Esophagus muscularis mucosa (tissue), 4 donors: ENCODE measurements around the gene ZNF878. TPM values are rescaled to one million over a fixed set of nuclear protein-coding genes. Genes with fewer than 3 reads are reported as not detected.

Source experiments
- DNase-seq: peaks from one replicate; pipeline ENCODE4 v3.0.0-alpha.2; 2017; ENCODE audit errors: extremely low spot score
- H3K27ac ChIP-seq, 4 donors: fragments of 200-600 bp; sonication (generic); replicated peaks in 1 of 4; 1 replicate in 3 of 4; 2 replicates in 1 of 4; pipeline ENCODE4 v1.5.1; 2016 to 2019; ENCODE audit warnings: mild to moderate bottlenecking in 1 of 4
- H3K27me3 ChIP-seq, 4 donors: fragments of 200-600 bp; sonication (generic); one replicate each; pipeline versions ENCODE4 v1.5.1 to v1.6.0; 2016 to 2019
- H3K36me3 ChIP-seq, 4 donors: fragments of 200-600 bp; sonication (generic); one replicate each; pipeline ENCODE4 v1.5.1; 2016 to 2019
- H3K4me1 ChIP-seq, 4 donors: fragments of 200-600 bp; sonication (generic); one replicate each; pipeline ENCODE4 v1.5.1; 2016 to 2019
- H3K4me3 ChIP-seq, 4 donors: fragments of 200-600 bp; sonication (generic); 1 replicate in 2 of 4; 2 replicates in 2 of 4; pipeline ENCODE4 v1.5.1; 2016 to 2019; ENCODE audit warnings: mild to moderate bottlenecking in 4 of 4, moderate library complexity in 1 of 4
- H3K9me3 ChIP-seq, 4 donors: fragments of 200-600 bp; sonication (generic); 1 replicate in 3 of 4; 2 replicates in 1 of 4; pipeline ENCODE4 v1.5.1; 2016 to 2019
- EP300 ChIP-seq: sonication (generic); formaldehyde crosslinking; IDR thresholded peaks from one replicate; pipeline ENCODE4 v1.6.1; 2017; ENCODE audit warnings: antibody characterized with exemption
- POLR2A ChIP-seq: fragments of 450-650 bp; IDR thresholded peaks from one replicate; pipeline ENCODE4 v1.6.1; 2017; ENCODE audit warnings: antibody characterized with exemption, moderate library complexity, mild to moderate bottlenecking, low read depth
- POLR2AphosphoS5 ChIP-seq, 2 donors: sonication (generic); formaldehyde crosslinking; IDR thresholded peaks; one replicate each; pipeline ENCODE4 v1.6.1; 2017; ENCODE audit warnings: antibody characterized with exemption in 2 of 2
- WGBS: methylation state at CpG from one replicate; pipeline ENCODE4 v1.1.5; 2018; 5-methylcytosine and 5-hydroxymethylcytosine counted together
- intact Hi-C: fragments of 100-400 bp; cut with DNase I; formaldehyde crosslinking; loops from one replicate; pipeline ENCODE4 v1.15.1; 2023
- total RNA-seq, 4 donors: library from RNA; depleted of rRNA; stranded (reverse); fragments of >200 nt; gene quantifications; one replicate each; pipeline versions ENCODE4 v1.1.0 to v1.2.1, GENCODE V29; 2016
- TF ChIP-seq, protein P1 (sequence below), 3 experiments: fragments of 200-600 bp in 2 of 3; fragments of 450-650 bp in 1 of 3; sonication (generic) in 2 of 3; IDR thresholded peaks; one replicate each; pipeline ENCODE4 v1.5.1; 2017 to 2019; ENCODE audit warnings: antibody characterized with exemption in 3 of 3, mild to moderate bottlenecking in 2 of 3, moderate library complexity in 1 of 3

Gene ZNF878
- total RNA-seq, 4 donors from 2014 or later: 0.17 to 1.5 (median 0.43) TPM

DNA sequence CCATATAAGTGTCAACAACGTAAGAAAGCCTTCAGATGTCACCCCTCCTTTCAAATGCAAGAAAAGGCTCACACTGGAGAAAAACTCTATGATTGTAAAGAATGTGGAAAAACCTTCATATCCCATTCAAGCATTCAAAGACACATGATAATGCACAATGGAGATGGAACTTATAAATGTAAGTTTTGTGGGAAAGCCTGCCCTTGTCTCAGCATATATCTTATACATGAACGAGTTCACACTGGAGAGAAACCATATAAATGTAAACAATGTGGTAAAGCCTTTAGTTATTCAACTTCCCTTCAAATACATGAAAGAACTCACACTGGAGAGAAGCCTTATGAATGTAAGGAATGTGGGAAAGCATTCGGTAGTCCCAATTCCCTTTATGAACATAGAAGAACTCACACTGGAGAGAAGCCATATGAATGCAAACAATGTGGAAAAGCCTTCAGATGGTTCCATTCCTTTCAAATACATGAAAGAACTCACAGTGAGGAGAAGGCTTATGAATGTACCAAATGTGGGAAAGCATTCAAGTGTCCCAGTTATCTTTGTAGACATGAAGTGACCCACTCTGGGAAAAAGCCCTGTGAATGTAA lies 22.9 kb upstream of the ZNF878 start:
- WGBS: 86% methylated on average over 3 of the region's 3 CpGs
- TF ChIP-seq POLR2AphosphoS5 (IDR thresholded peaks at IDR 0.05) (no peak), POLR2A (no peak), EP300 (no peak)
- TF ChIP-seq, protein P1, sequence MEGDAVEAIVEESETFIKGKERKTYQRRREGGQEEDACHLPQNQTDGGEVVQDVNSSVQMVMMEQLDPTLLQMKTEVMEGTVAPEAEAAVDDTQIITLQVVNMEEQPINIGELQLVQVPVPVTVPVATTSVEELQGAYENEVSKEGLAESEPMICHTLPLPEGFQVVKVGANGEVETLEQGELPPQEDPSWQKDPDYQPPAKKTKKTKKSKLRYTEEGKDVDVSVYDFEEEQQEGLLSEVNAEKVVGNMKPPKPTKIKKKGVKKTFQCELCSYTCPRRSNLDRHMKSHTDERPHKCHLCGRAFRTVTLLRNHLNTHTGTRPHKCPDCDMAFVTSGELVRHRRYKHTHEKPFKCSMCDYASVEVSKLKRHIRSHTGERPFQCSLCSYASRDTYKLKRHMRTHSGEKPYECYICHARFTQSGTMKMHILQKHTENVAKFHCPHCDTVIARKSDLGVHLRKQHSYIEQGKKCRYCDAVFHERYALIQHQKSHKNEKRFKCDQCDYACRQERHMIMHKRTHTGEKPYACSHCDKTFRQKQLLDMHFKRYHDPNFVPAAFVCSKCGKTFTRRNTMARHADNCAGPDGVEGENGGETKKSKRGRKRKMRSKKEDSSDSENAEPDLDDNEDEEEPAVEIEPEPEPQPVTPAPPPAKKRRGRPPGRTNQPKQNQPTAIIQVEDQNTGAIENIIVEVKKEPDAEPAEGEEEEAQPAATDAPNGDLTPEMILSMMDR (IDR thresholded peaks at IDR 0.05): no peak
- peaks cover 37 to 100% (median 94%) of the 10 kb centered on the region in 4 donors for H3K9me3 ChIP-seq
- no peaks in the 10 kb centered on the region for H3K27me3 ChIP-seq
- H3K27ac ChIP-seq: no peak overlapping the region
- no peak for DNase-seq
- H3K4me3 ChIP-seq: no peak overlapping the region
- intact Hi-C loops: no loop called here
- no peaks in the 10 kb centered on the region for H3K4me1 ChIP-seq
- H3K36me3 ChIP-seq: peaks cover 48 to 90% (median 74%) of the 10 kb centered on the region in 4 donors

DNA sequence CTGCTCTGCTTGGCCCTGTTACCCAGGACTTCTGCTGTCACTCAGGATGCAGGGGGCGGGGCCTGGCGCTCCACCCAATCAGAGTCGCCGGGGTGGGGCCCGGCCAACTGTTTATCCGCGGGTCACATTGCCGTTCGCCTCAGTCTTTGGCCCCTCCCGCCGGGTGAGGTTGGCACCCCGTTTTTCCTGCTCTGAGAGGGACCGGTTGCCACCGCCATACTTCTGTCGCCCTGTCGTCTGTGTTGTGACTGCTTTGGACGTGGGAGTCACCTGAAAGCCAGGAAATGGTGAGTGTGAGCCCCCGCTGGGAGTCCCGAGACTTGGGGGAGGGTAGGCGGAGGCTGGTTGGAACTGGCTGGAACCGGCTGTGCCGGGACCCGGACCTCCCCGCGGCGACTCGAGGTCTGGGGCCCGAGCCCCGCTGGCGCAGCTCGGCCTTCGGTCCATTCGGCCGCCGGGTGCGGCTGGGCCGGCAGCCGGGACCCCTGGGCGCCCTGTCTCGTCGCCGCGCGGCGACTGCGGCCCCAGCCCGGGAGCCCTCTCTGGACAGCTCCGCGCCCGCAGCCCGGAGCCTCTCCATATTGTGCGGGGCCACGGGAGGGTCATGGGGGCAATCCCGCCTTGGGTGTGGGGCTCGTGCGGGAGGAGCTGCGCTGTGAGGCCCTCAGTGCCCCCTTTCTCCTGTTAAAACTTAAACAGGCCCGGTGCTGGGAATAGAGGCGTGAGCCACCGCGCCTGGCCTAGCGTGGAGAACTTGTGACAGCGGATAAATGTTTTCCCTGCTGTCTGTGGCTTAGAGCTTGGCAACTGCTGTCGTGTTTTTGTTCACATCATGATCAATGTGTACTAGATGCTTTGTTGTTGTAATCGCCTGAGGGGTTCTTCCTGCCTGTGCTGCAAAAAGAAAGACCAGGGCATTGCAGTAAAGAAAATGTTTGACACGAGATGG lies 12.1 kb upstream of the ZNF878 start, which contains the start of gene ZNF844:
ZNF844 (plus strand) TSS at position 142 of the 949 bp plus-strand sequence; CDS start at position 285, 143 bp downstream.
- intact Hi-C loops: no loop called here

DNA sequence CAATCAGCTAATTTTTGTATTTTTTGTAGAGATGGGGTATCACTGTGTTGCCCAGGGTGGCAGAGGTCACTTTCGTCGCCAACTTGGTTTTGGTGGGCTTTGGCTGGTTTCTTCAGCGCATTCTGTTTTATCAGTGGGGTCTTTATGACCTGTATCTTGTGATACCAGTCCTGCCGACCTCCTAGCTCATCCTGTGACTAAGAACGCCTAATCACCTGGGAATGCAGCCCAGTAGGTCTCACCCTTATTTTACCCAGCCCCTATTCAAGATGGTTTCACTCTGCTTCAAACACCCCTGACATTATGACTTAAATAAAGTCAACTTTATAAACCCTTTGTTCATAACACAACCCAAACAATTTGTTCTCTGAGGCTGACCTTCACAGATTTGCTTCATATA lies 3.0 kb upstream of the ZNF878 start:
- no peak overlapping the region for H3K4me3 ChIP-seq
- no peak for DNase-seq
- peaks cover 8 to 36% (median 18%) of the 10 kb centered on the region in 4 donors for H3K4me1 ChIP-seq
- intact Hi-C loops: loop anchor here (5.0 to 10.0 kb wide), 2 partner anchors 37 to 131 kb away; partner anchors contain the start of gene ZNF700
- no peak for TF ChIP-seq POLR2AphosphoS5 (IDR thresholded peaks at IDR 0.05)
- TF ChIP-seq, protein P1 (IDR thresholded peaks at IDR 0.05): no peak
- no peak for TF ChIP-seq POLR2A
- TF ChIP-seq EP300: no peak
- no peaks in the 10 kb centered on the region for H3K27me3 ChIP-seq
- no peak overlapping the region for H3K27ac ChIP-seq
- 86% methylated on average over 5 of the region's 5 CpGs for WGBS
- H3K36me3 ChIP-seq: no peaks in the 10 kb centered on the region
- no peaks in the 10 kb centered on the region for H3K9me3 ChIP-seq

More for the DNA sequence above, 12.1 kb upstream of the ZNF878 start, which contains the start of gene ZNF844:
- DNase-seq: peak; percentile 99
- peaks cover 3 to 36% (median 19%) of the 10 kb centered on the region in 4 donors for H3K9me3 ChIP-seq
- peaks cover 16 to 28% (median 21%) of the 10 kb centered on the region in 4 donors for H3K4me1 ChIP-seq
- H3K27me3 ChIP-seq: no peaks in the 10 kb centered on the region
- 2% methylated on average over 23 of the region's 66 CpGs for whole genome bisulfite sequencing
- H3K4me3 ChIP-seq: peak within 1 kb of the TSS; percentile 79 to 97 (median 84)
- TF ChIP-seq POLR2AphosphoS5 (IDR thresholded peaks at IDR 0.05) (peak; percentile 96 to 98), EP300 (no peak), POLR2A (peak; percentile 84)
- peaks cover 0 to 13% (median 0%) of the 10 kb centered on the region in 4 donors for H3K36me3 ChIP-seq
- peak within 1 kb of the TSS; percentile 92 to 97 (median 92) for H3K27ac ChIP-seq

DNA sequence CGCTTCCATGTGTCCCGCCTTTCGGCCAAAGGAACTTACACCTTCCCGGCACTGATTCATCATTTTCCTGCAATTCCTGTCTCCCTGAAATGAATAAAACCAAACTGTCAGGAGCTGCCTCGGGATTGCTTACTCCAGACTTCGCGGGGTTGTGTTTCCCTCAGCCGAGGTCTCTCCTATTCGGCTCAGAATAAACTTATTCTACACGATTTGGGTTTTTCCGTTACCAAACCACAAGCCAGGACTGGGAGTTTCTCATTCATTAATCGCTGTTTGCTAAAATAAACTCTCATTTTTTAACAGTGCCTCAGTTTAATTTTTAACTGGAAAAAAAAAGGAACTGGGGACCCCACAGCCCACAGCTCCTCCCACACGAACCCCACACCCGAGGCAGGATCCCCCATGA lies 667 bp downstream of the ZNF878 start:
- H3K27ac ChIP-seq: peak overlapping the region; percentile 78 to 85 (median 80)
- DNase-seq: no peak
- H3K27me3 ChIP-seq: no peaks in the 10 kb centered on the region
- H3K36me3 ChIP-seq: no peaks in the 10 kb centered on the region
- intact Hi-C loops: loop anchor here (10.0 kb wide), 1 partner anchor 127 kb away; the partner anchor contains the start of gene ZNF700
- WGBS: 2% methylated on average over 14 of the region's 14 CpGs
- TF ChIP-seq POLR2AphosphoS5 (IDR thresholded peaks at IDR 0.05): no peak
- TF ChIP-seq EP300: no peak
- TF ChIP-seq, protein P1 (IDR thresholded peaks at IDR 0.05): no peak
- TF ChIP-seq POLR2A: no peak
- H3K4me3 ChIP-seq: peak overlapping the region; percentile 70 to 79 (median 76)
- H3K4me1 ChIP-seq: peaks cover 5 to 25% (median 14%) of the 10 kb centered on the region in 4 donors
- H3K9me3 ChIP-seq: no peaks in the 10 kb centered on the region
